HK-2 (cell line): ENCODE data around the gene FGF22.

Experiments used
- DNase-seq: peaks from one replicate; pipeline ENCODE4 v3.0.0-alpha.2; 2018; ENCODE audit not compliant: unreplicated experiment

The FGF22 gene

GRCh38 chr19:644363-644762, 4.7 kb downstream of the FGF22 start:
- no peak for DNase-seq

- DNase-seq, result no peak
These were observed 5.1 kb downstream of the FGF22 start for GRCh38 chr19:644789-645188.

- DNase-seq, result no peak
These were observed 6.5 kb downstream of the FGF22 start for GRCh38 chr19:645912-646778.

- DNase-seq, result no peak
These were observed 7.3 kb downstream of the FGF22 start for GRCh38 chr19:646779-647565.

GRCh38 chr19:647566-648284, 8.0 kb downstream of the FGF22 start:
- no peak for DNase-seq

- DNase-seq, result no peak
These were observed 8.6 kb downstream of the FGF22 start for GRCh38 chr19:648305-648704.

- no peak for DNase-seq
These were observed 9.5 kb downstream of the FGF22 start for GRCh38 chr19:648904-649801.

GRCh38 chr19:650121-650520, 10.4 kb downstream of the FGF22 start:
- DNase-seq, result no peak

GRCh38 chr19:651114-651818, 11.6 kb downstream of the FGF22 start:
- DNase-seq, result no peak

GRCh38 chr19:651991-652390, 12.3 kb downstream of the FGF22 start:
- DNase-seq, result no peak

GRCh38 chr19:652467-653389, 13.0 kb downstream of the FGF22 start:
- no peak for DNase-seq

- DNase-seq, result no peak
These were observed 13.7 kb downstream of the FGF22 start for GRCh38 chr19:653425-653824.

- DNase-seq, result no peak
These were observed 16.0 kb downstream of the FGF22 start for GRCh38 chr19:655691-656090.

GRCh38 chr19:656751-657559, 17.3 kb downstream of the FGF22 start:
- no peak for DNase-seq

GRCh38 chr19:657611-658010, 17.9 kb downstream of the FGF22 start:
- no peak for DNase-seq

GRCh38 chr19:658059-658839, 18.6 kb downstream of the FGF22 start:
- DNase-seq, result no peak

- DNase-seq, result no peak
These were observed 19.5 kb downstream of the FGF22 start for GRCh38 chr19:658916-659839.
